GM23338 (cell line): ENCODE data around the gene LLPH. TPM values are rescaled to one million over a fixed set of nuclear protein-coding genes. Genes with fewer than 3 reads are reported as not detected.

ENCODE experiments used
- ATAC-seq: fragments of 200-7000 bp; cut with Tn5 transposase; 3 replicates; pipeline ENCODE4 v1.9.1; 2020
- DNase-seq: peaks from one replicate; pipeline ENCODE4 v3.0.0-alpha.2; 2015; ENCODE audit warnings: low spot score
- H2AFZ ChIP-seq: fragments of 200-600 bp; sonication (generic); 2 replicates; pipeline ENCODE4 v1.8.0; 2016; ENCODE audit warnings: antibody characterized with exemption, mild to moderate bottlenecking, moderate library complexity
- H3F3A ChIP-seq: fragments of 200-600 bp; sonication (generic); replicated peaks from 2 replicates; pipeline ENCODE4 v1.8.0; 2017; ENCODE audit warnings: antibody characterized with exemption, mixed run types, low read depth
- H3K27ac ChIP-seq: fragments of 200-600 bp; sonication (generic); 2 replicates; pipeline ENCODE4 v1.6.1; 2016; ENCODE audit warnings: low read depth
- H3K27me3 ChIP-seq: fragments of 200-600 bp; sonication (generic); 2 replicates; pipeline ENCODE4 v1.8.0; 2016; ENCODE audit warnings: mild to moderate bottlenecking, mixed run types, moderate library complexity; ENCODE audit not compliant: insufficient read depth
- H3K36me3 ChIP-seq: fragments of 200-600 bp; sonication (generic); 2 replicates; pipeline ENCODE4 v1.8.0; 2016; ENCODE audit warnings: mild to moderate bottlenecking; ENCODE audit not compliant: insufficient read depth
- H3K4me1 ChIP-seq: fragments of 200-600 bp; sonication (generic); 2 replicates; pipeline ENCODE4 v1.8.0; 2016; ENCODE audit warnings: mild to moderate bottlenecking, moderate library complexity; ENCODE audit not compliant: insufficient read depth
- H3K4me2 ChIP-seq: fragments of 200-600 bp; sonication (generic); 2 replicates; pipeline ENCODE4 v1.7.1; 2017; ENCODE audit warnings: mixed run types
- H3K4me3 ChIP-seq: fragments of 200-600 bp; sonication (generic); 2 replicates; pipeline ENCODE4 v1.6.1; 2016; ENCODE audit warnings: mixed run types
- H3K79me2 ChIP-seq: fragments of 200-600 bp; sonication (generic); replicated peaks from 2 replicates; pipeline ENCODE4 v1.8.0; 2017; ENCODE audit warnings: mild to moderate bottlenecking; ENCODE audit not compliant: insufficient read depth
- H3K9me2 ChIP-seq: fragments of 200-600 bp; sonication (generic); 2 replicates; pipeline ENCODE4 v1.8.0; 2017; ENCODE audit not compliant: insufficient read depth
- H4K20me1 ChIP-seq: fragments of 200-600 bp; sonication (generic); replicated peaks from 2 replicates; pipeline ENCODE4 v1.8.0; 2017; ENCODE audit warnings: mild to moderate bottlenecking; ENCODE audit not compliant: insufficient read depth
- H3K27ac Mint-ChIP-seq: 2 replicates; pipeline ENCODE4 v1.8.0; 2020; ENCODE audit warnings: inconsistent platforms, mild to moderate bottlenecking, moderate library complexity, mixed read lengths
- H3K27me3 Mint-ChIP-seq: 3 replicates; pipeline ENCODE4 v1.8.0; 2022; ENCODE audit warnings: low read depth, mild to moderate bottlenecking, moderate library complexity, mixed read lengths, inconsistent platforms; ENCODE audit not compliant: insufficient read depth, poor library complexity
- H3K36me3 Mint-ChIP-seq: 3 replicates; pipeline ENCODE4 v1.8.0; 2021; ENCODE audit warnings: low read depth, mild to moderate bottlenecking, inconsistent platforms, moderate library complexity, mixed read lengths
- H3K4me1 Mint-ChIP-seq: 3 replicates; pipeline ENCODE4 v1.8.0; 2020; ENCODE audit warnings: mild to moderate bottlenecking, inconsistent platforms, mixed read lengths
- H3K4me3 Mint-ChIP-seq: 3 replicates; pipeline ENCODE4 v1.8.0; 2021; ENCODE audit warnings: moderate library complexity, mild to moderate bottlenecking, inconsistent platforms, mixed read lengths
- H3K9me3 Mint-ChIP-seq: 3 replicates; pipeline ENCODE4 v1.8.0; 2020; ENCODE audit warnings: moderate library complexity, mild to moderate bottlenecking, inconsistent platforms, mixed read lengths
- CREB1 ChIP-seq: fragments of 250-450 bp; sonication (Bioruptor Pico); IDR thresholded peaks from 2 replicates; pipeline ENCODE4 v1.5.0; 2020; ENCODE audit warnings: low read depth, mild to moderate bottlenecking, moderate library complexity
- CTCF ChIP-seq, 2 experiments: fragments of 200-600 bp in 1 of 2; sonication (generic) in 1 of 2; conservative IDR thresholded peaks; 2 replicates each; pipeline versions ENCODE4 v1.5.1 to v1.6.1; 2016 to 2017; ENCODE audit warnings: antibody characterized with exemption in 2 of 2, low read depth in 2 of 2, mild to moderate bottlenecking in 2 of 2, moderate library complexity in 1 of 2
- EZH2 ChIP-seq: fragments of 200-600 bp; sonication (generic); IDR thresholded peaks from one replicate; pipeline ENCODE4 v1.8.0; 2017; ENCODE audit warnings: antibody characterized with exemption, mild to moderate bottlenecking, low read depth; ENCODE audit not compliant: unreplicated experiment
- EZH2phosphoT487 ChIP-seq: fragments of 200-600 bp; sonication (generic); IDR thresholded peaks from one replicate; pipeline ENCODE4 v1.8.1; 2018; ENCODE audit warnings: antibody characterized with exemption; ENCODE audit not compliant: unreplicated experiment
- JUNB ChIP-seq: IDR thresholded peaks from one replicate; pipeline ENCODE4 v1.6.1; 2016; ENCODE audit warnings: antibody characterized with exemption; ENCODE audit not compliant: unreplicated experiment
- NANOG ChIP-seq: IDR thresholded peaks from 2 replicates; pipeline ENCODE4 v1.6.1; 2016; ENCODE audit warnings: antibody characterized with exemption, borderline replicate concordance
- POLR2AphosphoS5 ChIP-seq: IDR thresholded peaks from 2 replicates; pipeline ENCODE4 v1.6.1; 2016; ENCODE audit warnings: antibody characterized with exemption, low read depth
- STAT1 ChIP-seq: IDR thresholded peaks from one replicate; pipeline ENCODE4 v1.6.1; 2016; ENCODE audit warnings: antibody characterized with exemption; ENCODE audit not compliant: unreplicated experiment
- ZNF114 ChIP-seq: fragments of 250-450 bp; sonication (Bioruptor Pico); IDR thresholded peaks from 2 replicates; pipeline ENCODE4 v1.5.0; 2020; ENCODE audit warnings: mild to moderate bottlenecking, moderate library complexity
- ZNF331 ChIP-seq: fragments of 250-450 bp; sonication (Bioruptor Pico); IDR thresholded peaks from 2 replicates; pipeline ENCODE4 v1.5.0; 2020; ENCODE audit warnings: low read depth, mild to moderate bottlenecking, moderate library complexity
- polyA plus RNA-seq: library from polyadenylated mRNA; unstranded; fragments of >200 nt; fragmentation: Nextera tagmentation; extraction: Ambion mirVana; gene quantifications from 2 replicates; pipeline ENCODE4 v1.2.1, GENCODE V29; 2016
- total RNA-seq: library from RNA; depleted of rRNA; stranded (reverse); fragments of >200 nt; shearing (Covaris generic); gene quantifications from 2 replicates; pipeline ENCODE4 v1.2.3, GENCODE V29; 2014

LLPH gene
- total and polyA plus RNA-seq, 2 experiments from 2014 or later, result 10.7 to 56.6 TPM

DNA sequence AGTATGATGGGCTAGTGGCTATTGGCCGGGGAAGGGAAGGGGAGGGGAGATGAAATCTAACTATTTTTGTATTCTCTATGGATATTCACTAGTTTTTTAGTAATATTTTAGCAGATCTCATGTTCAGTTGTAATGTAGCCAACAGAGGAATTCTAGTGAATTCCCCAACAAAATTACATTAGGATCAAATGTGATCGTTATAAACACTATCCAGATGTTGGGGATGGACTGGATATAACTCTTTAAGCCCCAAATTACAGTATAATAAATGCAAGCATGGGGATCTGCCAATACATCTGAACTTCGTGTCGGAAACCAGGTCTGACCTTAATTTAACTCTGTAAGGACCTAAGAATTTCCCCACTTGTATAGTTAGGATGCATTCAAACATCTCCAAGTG is 21.5 kb downstream of the LLPH start (continued):
- TF ChIP-seq CTCF (conservative IDR thresholded peaks at IDR 0.05; ENCODE audit: low read depth in 2 of 2), result no peak
- no peak for TF ChIP-seq POLR2AphosphoS5
- TF ChIP-seq NANOG, result no peak
- TF ChIP-seq CREB1, result no peak
- TF ChIP-seq ZNF114 (CRISPR knock-in tag), result no peak
- TF ChIP-seq EZH2phosphoT487, result no peak
- no peak for TF ChIP-seq JUNB

DNA sequence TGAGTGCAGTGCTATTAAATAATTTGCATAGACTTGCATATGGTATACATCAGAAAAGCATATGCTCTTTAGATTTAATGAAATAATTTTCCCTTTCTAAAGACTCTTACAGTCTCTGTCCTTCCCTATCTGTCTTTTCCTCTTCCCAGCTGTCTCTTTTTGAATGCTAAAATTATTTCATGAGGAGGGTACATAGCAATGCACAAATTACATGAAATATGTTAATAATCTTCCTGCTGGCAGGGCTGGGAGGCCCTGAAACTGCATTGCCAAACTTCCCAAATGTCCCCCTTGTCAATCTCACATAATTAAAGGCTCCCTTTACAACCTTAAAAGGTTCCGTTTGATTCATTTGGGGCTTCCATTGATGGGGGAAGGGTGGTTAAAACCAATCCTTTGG is 22.2 kb downstream of the LLPH start:
- ATAC-seq, result no peak
- no peak for TF ChIP-seq EZH2
- no peak for TF ChIP-seq CTCF (conservative IDR thresholded peaks at IDR 0.05; ENCODE audit: low read depth in 2 of 2)
- TF ChIP-seq ZNF331, result no peak
- no peak overlapping the region for H3K4me3 Mint-ChIP-seq
- DNase-seq, result no peak
- Histone ChIP-seq H3K4me1 (peaks cover 12% of the 10 kb centered on the region), H3K36me3 (no peaks in the 10 kb centered on the region), H3K9me2 (0 out of 2 replicates have a peak, but pooled peaks cover under 1% of the 10 kb centered on the region), H3K27me3 (no peaks in the 10 kb centered on the region), H3K79me2 (no peaks in the 10 kb centered on the region), H2AFZ (no peak overlapping the region), H3K4me2 (no peak overlapping the region), H3K27ac (no peak overlapping the region), H3F3A (no peaks in the 10 kb centered on the region), H3K4me3 (no peak overlapping the region), H4K20me1 (no peaks in the 10 kb centered on the region)
- no peak overlapping the region for H3K27ac Mint-ChIP-seq
- H3K9me3 Mint-ChIP-seq, result no peaks in the 10 kb centered on the region; the same call in 2 of the 3 replicates
- H3K36me3 Mint-ChIP-seq, result no peaks in the 10 kb centered on the region
- H3K27me3 Mint-ChIP-seq, result no peaks in the 10 kb centered on the region
- peaks cover 28% of the 10 kb centered on the region for H3K4me1 Mint-ChIP-seq

GRCh38 chr12:66107451-66107915 is 23.1 kb downstream of the LLPH start:
- Mint-ChIP-seq H3K4me3 (no peak overlapping the region), H3K36me3 (no peaks in the 10 kb centered on the region), H3K4me1 (peaks cover 28% of the 10 kb centered on the region), H3K9me3 (no peaks in the 10 kb centered on the region; the same call in 2 of the 3 replicates), H3K27ac (peak overlapping the region; percentile 75; the same call in 1 of the 2 replicates), H3K27me3 (no peaks in the 10 kb centered on the region)
- Histone ChIP-seq H3K4me3 (no peak overlapping the region), H3K36me3 (no peaks in the 10 kb centered on the region), H3K79me2 (no peaks in the 10 kb centered on the region), H3K27ac (no peak overlapping the region), H3K27me3 (no peaks in the 10 kb centered on the region), H3K4me2 (no peak overlapping the region), H3F3A (no peaks in the 10 kb centered on the region), H3K4me1 (peaks cover 12% of the 10 kb centered on the region), H2AFZ (peak overlapping the region; percentile 5; the same call in 1 of the 2 replicates), H3K9me2 (peaks cover 9% of the 10 kb centered on the region; the same call in 1 of the 2 replicates), H4K20me1 (no peaks in the 10 kb centered on the region)
- TF ChIP-seq CTCF (conservative IDR thresholded peaks at IDR 0.05; ENCODE audit: low read depth in 2 of 2) (peak; percentile 69 to 78), STAT1 (no peak)
- DNase-seq (peak; percentile 98), ATAC-seq (peak; percentile 92)
